HG02840 (cell line): Measurements from ENCODE around the gene RAB4A.
"Not testable (repeated sequence)": the region's sequence is repeated elsewhere in the genome, so short reads cannot be mapped to it uniquely, and the experiment has no call there.

Experiments used
- ATAC-seq: cut with Tn5 transposase; IDR thresholded peaks from one replicate; pipeline ENCODE4 v1.9.1; 2021; ENCODE audit warnings: mild to moderate bottlenecking, moderate library complexity, moderate number of reproducible peaks; ENCODE audit not compliant: unreplicated experiment, low FRiP score

RAB4A gene

DNA sequence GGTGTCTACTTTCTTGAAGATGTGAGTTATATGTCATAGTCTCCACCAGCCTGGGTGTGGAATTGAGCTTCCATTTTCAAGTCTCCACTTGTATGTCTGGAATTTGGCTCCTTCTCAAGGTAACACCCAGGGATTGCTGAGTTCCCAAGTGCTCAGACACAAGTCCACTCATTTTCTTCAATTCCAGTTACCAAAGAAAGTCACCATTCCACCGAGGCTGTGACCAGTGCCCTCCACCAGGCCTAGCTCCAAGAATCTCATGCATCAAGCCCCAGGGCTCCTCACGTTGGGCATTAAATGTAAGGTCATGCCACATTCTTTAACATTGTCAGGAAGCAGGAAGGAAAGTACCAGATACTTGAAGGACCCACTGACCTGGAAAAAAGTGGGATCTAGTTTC, 2.4 kb upstream of the RAB4A start:
- ATAC-seq = no peak

DNA sequence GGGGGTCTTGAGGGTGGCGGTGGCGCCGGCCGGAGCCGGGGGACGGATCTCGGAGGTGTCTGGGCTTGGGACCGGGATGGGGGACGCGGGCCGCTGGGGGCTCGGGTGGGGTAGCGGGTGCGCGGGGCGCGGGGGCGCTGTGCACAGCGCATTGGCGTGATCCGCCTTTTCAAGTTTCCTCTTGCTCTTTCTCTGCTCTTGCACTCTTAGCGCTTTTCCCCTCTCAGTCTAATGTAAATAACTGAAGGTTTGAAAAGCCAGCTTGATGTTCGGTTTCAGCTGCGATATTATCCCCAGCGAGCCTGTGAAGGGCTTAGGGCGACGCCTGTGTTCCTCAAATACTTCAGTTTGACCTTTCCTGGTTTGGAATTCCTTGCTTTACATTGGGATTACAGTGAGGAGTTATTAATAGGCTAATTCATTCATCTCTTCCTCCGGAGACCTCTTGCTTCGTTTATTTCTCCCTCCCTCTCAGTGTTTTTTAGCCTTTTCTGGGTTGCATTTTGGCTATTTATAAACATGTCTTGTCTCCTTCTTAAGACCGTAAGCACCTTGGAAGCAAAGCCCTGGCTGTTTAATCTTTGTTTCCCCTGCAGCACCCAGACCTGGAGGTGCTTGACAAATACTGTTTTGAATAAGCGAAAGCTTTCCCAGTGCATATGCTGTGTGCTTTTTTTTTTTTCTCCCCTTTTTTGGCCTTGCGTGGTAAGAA, 693 bp downstream of the RAB4A start:
- ATAC-seq = peak; percentile 42

DNA sequence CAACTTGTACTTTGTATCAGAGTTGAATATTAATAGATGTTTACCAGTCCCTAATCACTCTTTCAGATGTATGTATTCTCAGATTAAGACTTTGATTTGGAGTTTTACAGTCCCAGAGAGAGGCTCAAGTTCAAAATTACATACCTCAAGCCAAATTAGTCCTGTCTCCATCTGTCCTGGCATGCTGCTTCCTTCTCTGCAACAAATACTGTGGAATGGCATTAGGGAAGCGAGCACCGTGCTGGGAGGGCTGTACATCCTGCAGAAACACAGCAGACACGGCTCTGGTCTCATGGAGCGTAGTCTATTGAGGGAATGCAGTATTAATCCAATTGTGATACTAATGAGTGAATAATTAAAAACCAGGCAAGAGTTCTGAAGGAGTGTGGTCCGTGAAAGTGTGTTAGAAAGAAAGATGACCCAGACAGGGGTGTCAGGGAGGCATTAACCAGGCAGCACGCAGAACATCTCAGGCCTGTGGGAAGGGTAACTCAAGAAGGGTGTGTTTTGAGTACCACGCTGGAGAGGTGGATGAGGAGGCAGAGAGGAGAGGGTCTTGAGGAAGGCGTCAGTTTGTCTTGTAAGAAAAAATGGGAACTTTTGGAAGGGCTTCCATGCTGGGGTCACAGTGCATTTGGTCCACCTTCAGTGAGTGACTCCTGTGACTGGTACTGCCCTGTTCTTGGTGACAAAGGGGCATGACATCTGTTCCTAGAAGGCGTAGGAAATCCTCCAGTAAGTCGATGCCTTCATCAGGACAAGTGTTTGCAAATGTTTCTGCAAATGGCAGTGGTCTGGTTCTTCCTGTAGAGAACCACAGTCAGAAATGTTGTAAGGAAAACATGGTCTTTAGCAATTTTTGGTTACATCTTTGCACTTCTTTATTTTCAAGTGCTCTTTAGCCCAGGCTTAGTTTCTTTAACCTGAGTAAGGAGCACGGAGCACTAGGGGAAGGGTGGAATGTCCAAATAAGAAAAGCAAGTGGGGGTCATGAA, 1.6 kb downstream of the RAB4A start:
- no peak for ATAC-seq

DNA sequence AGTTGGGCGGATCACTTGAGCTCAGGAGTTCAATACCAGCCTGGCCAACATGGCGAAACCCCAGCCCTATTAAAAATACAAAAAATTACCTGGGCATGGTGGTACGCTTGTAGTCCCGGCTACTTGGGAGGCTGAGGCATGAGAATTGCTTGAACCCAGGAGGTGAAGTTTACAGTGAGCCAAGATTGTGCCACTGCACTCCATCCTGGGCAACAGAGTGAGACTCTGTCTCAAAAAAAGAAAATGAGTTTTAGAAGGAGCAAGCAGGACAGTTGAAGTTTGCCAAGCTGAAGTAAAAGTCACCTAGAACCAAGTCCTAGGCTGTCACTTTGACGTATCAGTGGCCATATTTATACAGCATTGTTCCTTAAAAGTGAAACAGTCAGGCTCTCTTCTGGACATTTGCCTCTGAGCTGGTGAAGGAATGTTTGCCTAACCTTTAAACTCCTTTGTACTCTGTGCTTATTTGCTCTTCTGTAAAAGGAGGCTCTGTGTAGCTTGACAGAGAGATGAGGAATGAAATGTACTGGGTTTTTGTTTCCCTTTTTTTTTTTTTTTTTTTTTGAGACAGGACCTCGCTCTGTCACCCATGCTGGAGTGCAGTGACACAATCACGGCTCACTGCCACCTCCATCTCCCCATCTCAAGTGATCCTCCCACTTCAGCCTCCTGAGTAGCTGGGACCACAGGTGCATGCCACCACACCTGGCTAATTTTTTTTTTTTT, 2.8 kb downstream of the RAB4A start:
- ATAC-seq = no peak

DNA sequence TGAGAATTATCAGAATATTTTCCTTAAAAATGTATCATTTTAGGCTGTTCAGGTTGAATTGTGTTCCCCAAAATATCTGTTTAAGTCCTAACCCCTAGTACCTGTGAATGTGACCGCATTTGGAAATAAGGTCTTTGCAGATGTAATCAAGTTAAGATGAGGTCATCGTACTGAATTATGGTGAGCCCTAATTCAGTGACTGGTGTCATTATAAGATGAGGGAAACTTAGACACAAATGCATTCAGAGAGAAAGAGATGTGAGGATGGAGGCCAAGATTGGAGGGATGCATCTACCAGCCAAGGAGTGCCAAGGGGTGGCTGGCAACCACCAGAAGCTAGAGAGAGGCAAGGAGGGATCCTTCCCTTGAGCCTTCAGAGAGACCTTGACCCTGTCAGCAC, 4.1 kb downstream of the RAB4A start:
- no peak for ATAC-seq

DNA sequence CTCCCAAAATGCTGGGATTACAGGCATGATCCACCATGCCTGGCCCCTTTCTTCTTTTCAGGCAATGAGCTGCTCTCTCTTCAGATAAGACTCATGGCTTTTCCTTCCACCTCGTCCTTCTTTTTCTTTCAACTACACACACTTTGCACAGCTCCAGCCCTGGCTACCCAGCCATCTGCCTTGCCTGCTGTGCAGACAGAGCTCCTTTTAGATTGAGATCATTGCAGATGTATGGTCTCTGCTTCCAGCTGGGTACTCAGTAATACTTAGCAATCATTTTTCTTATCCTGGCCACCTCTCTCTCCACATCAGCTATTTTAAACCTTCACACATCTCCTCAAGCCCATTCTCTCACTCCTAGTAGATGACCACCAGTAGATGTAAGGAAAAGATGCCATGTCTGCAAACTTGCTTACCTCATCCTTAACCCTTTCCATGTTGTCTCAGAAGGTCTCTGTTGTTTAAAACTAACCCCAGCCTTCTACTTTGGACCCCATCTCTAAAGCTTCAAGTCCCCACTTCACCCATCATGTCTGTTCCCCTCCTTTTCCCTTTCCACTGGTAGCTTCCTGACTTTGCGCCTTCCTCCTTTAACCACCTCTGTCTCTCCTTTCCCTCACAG, 7.3 kb downstream of the RAB4A start:
- no peak for ATAC-seq

DNA sequence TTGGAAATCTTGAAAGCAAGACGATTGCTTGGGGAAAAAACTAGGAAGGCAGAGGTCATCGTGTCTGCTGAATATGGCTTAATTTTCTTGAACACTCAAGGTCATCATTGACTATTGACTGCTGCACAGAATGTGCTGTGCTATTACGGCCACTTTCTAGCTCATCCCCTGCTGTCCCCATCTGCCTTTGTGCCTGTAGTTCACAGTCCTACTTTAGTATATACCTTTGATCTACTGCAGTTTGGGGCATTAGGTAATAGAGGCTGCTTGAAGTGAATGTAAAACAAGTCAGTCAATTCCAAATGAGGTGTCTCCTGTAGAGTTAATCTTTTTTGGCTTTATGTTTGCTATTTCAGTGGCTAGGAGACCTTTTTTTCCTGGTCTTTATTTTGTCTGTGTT, 8.3 kb downstream of the RAB4A start:
- no peak for ATAC-seq

DNA sequence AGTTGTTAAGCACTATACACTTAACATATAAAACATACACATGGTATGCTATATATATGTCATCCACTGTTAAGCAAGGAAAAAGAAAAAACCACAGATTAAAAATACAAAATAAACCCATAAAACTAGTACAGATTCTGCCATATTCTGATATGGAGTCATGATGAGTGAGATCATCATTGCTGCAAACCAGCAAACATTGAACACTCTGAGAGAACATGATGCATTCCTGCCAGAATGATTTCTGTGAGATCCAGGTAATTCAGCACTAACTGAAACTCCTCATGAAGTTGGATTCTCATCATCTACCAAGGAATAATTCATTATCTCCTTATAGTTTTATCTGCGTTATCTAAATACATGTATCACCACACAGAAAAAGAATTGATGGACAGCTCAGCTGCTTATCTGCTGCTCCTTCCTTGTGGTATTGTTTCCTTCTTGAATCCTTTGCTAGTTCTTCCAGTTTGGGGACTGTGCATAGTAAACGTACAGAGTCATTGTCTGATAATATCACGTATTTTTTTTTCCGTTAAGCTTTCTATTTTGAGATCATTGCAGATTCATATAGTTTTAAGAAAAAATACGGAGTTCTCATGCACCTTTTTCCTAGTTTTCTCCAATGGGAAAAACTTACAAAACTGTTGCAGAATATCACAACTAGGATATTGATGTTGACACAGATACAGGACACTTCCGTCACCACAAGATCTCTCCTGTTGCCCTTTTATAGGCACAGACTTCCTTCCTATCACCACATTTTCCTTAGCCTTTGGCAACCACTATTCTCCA, 9.3 kb downstream of the RAB4A start:
- ATAC-seq = no peak

DNA sequence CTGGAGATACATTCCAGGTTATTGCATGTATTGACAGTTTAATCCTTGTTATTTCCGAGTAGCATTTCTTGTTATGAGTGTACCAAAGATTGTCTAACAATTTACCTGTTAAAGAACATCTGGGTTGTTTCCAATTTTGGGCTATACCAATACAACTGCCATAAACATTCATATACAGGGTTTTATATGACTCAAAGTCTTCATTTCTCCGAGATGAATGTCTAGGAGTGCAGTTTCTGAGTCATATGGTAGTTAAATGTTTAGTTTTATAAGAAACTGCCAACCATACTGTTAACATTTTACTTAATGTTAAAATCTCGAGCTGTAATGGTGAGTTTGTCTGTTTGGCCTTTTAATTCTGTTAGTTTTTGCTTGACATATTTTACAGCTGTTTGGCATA, 10.0 kb downstream of the RAB4A start:
- no peak for ATAC-seq

DNA sequence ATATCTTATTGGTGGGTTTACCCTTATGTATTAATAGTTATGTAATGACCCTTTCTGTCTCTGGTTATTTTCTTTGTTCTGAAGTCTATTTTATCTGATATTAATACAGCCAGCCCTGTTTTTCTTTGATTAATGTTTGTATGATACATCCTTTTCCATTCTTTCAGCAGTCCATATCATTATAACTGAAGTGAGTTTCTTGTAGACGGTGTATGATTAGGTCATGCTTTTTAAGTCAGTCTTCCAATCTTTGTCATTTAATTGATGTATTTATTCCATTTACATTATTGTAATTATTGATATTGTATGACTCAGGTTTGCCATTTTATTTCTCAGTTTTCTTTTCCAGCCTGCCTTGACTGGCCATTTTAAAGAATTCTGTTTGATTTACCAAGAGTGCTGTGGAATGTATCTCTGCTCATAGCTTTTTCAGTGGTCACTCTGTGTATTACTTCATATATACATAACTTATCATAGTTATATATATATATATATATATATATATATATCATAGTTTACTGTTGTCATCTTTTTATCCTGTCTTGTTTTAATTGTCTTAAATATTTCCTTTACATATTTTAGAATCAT, 10.5 kb downstream of the RAB4A start:
- ATAC-seq = no peak

DNA sequence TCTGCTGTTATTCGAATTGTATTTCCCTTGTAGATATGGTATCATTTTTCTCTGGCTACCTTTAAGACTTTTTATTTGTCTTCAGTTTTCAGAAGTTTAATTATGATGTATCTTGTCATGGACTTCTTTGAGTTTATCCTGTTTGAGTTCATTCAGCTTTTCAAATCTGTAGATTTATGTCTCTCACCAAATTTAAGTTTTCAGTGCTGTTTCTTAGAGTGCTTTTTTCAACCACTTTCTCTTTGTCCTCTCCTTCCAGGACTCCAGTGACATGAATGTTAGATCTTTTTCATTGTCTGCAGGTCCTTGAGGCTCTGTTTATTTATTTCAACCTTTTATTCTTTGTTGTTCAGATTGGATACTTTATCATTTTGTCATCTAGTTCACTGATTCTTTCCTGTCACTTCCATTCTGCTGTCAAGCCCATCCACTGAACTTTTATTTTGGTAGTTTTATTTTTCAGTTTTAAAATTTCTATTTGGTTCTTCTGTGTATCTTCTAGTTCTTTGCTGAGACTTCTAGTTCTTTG, 11.4 kb downstream of the RAB4A start:
- no peak for ATAC-seq

DNA sequence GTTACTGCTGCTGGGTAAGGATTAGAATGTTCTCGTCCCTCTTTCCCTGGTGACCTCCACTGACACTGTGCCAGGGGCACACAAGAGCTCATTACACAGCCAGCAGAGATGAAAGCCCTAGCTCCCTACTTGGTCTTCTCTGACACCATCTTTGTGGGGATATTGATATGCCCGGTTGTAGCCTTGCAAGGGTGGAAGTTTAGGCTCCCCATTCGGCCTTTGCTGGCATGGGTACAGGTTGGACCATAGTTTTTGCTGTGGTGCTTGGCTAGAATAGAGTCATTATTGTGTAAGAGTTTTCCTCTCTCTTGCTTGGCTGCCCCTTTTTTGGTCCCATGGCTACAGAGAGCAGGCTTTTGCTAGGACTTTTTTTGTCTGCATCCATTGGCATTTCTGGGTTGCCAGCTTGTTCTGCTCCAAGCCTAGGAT, 12.3 kb downstream of the RAB4A start:
- ATAC-seq = no peak

DNA sequence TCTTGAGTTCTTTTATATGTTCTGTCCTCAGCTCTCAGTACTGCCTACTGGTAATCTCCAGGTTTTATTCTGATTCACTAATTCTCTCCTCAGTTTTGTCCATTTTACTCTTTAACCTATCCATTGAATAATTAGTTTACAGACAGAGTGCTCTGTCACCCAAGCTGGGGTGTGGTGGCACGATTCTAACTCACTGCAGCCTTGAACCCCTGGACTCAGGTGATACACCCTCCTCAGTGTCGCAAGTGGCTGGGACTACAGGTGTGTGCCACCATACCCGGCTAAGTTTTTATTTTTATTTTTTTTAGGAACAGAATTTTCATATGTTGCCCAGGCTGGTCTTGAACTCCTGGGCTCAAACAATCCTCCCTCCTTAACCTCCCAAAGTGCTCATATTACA, 14.0 kb downstream of the RAB4A start:
- no peak for ATAC-seq

DNA sequence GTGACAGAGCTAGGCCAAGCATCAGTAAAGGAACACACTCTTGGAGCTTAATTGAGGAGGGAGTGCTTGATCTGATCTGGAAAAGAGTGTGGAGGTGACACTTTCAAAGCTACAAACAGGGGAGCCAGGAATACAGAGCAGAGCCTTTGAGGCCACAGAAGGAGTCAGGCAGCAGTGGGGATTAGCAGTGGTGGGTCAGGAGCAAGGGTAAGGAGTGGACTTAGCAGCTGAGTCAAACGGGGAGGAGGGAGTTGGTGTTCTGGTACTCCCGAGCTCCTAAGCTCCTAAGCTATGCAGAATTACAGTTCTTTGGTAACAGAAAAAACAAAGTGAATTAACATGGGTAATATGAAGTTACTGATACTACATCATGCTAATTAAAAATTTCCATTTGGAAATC, 14.5 kb downstream of the RAB4A start:
- ATAC-seq = no peak

DNA sequence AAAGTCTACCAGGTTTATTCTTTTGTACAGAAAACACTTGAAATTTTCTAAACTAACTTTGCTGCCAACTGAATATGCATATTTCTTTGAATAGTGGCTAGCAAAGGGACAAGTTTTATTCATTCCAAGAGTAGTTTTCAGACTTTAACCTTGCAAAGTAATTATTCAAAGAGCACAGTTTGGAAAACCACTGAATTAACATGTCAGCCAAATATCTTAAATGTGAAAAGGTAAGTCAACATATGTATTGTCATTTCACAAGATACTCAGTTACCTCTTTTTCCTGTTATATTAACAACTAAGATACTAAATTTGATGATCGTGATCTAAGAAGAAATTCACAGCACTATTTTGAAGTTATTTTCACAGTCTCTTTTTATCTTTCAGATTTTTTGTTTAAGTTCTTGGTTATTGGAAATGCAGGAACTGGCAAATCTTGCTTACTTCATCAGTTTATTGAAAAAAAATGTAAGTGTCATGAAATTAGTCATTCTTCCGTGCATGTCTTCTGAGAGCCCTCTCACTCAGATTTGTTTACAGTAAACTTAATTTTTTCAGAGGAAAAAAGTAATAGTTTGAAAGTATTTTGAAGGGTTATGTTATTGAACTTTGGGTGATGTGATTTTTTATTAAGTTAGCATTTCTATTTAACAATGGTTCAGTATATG, 15.3 kb downstream of the RAB4A start:
- ATAC-seq = no peak

DNA sequence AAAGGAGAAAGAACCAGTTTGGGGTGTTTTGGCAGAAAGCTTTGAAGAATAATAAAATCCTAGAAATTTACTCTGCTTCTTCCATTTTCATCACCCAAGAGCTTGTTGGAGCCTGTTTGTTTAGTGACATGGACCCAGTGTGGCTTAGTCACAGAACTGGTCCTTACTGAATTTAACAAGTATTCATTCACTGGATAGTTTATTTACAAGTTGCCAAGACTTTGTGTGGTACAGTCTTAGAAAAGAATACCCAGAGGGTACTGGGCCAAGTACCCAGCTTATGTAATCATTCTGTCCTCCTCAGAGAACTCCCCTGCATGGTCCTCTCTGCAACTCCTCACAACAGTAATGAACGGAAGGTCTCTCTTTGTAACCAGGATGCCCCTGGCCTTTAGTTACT, 16.4 kb downstream of the RAB4A start:
- ATAC-seq = no peak

DNA sequence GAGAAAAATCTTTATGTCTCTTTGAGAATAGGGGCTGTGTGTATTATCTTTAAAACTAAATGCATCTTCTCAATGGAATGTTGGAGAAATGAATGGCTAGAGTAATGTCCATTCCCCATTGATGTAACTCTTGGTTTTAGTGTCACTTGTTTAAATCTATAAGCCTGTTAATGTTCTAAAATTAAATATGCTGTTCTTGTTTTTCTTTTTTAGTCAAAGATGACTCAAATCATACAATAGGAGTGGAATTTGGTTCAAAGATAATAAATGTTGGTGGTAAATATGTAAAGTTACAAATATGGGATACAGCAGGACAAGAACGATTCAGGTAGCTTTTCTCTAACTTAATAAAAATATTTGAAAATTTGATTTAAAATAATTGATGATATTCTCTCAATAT, 17.6 kb downstream of the RAB4A start:
- ATAC-seq = no peak

DNA sequence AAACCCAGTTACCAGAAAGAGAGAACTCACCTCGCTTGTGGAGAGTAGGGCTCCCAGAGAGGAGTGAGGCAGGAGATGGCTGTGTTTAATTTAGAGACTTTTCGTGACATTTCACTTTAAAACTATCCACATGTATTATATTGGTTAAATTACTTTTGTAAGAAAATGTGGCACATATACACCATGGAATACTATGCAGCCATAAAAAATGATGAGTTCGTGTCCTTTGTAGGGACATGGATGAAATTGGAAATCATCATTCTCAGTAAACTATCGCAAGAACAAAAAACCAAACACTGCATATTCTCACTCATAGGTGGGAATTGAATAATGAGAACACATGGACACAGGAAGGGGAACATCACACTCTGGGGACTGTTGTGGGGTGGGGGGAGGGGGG, 20.8 kb downstream of the RAB4A start:
- ATAC-seq = not testable (repeated sequence)
